ENCODE measurements around the gene TRPV3. TPM values are rescaled to one million over a fixed set of nuclear protein-coding genes. Genes with fewer than 3 reads are reported as not detected.

Gene TRPV3
- total and polyA plus RNA-seq, 2 of the 8 experiments (the other 6 are each of a cell fraction or from before 2014, with no cell fraction given) = 0.56 to 1.0 TPM

- Histone ChIP-seq H3K4me3 (ENCODE audit: extremely low read depth in 1 of 4, insufficient read depth in 2 of 4, low read depth in 3 of 4, low read length in 4 of 4) (no peak overlapping the region), H2BK5ac (ENCODE audit: low read depth, low read length) (no peak overlapping the region), H3K56ac (replicated peaks; ENCODE audit: insufficient read length, low read depth, low read length) (no peak overlapping the region), H3K4me2 (ENCODE audit: insufficient read depth in 1 of 2, low read depth in 2 of 2, low read length in 2 of 2) (no peak overlapping the region), H2AK5ac (ENCODE audit: low read depth, low read length) (no peak overlapping the region), H3K27ac (ENCODE audit: low read depth, low read length) (no peak overlapping the region), H2BK120ac (replicated peaks; ENCODE audit: low read depth, low read length) (no peak overlapping the region), H3K36me3 (ENCODE audit: control insufficient read depth in 2 of 4, insufficient read depth in 4 of 4, low read length in 3 of 4) (peaks cover 0 to 4% (median 0%) of the 10 kb centered on the region in 4 experiments; a peak in 1 of 8 replicates), H3K27me3 (replicated peaks in 1 of 4; ENCODE audit: control insufficient read depth in 3 of 4, extremely low read depth in 1 of 4, insufficient read depth in 3 of 4, low read length in 3 of 4) (no peaks in the 10 kb centered on the region), H4K5ac (ENCODE audit: insufficient read length, low read depth, low read length) (no peak overlapping the region), H3K9me3 (ENCODE audit: insufficient read depth in 2 of 2, low read depth in 1 of 2, low read length in 1 of 2) (no peaks in the 10 kb centered on the region), H4K91ac (replicated peaks; ENCODE audit: insufficient read length, low read length) (no peak overlapping the region), H3K18ac (ENCODE audit: extremely low read depth, low read length) (no peak overlapping the region), H4K8ac (ENCODE audit: extremely low read depth, insufficient read depth, low read length) (no peak overlapping the region), H4K20me1 (replicated peaks in 1 of 2; ENCODE audit: control insufficient read depth in 1 of 2, insufficient read depth in 2 of 2, low read length in 2 of 2) (no peaks in the 10 kb centered on the region), H3K79me2 (ENCODE audit: control insufficient read depth in 1 of 2, insufficient read depth in 2 of 2, low read length in 2 of 2) (no peaks in the 10 kb centered on the region), H2BK12ac (ENCODE audit: low read depth, low read length) (no peak overlapping the region), H3K9ac (replicated peaks in 1 of 4; ENCODE audit: extremely low read depth in 1 of 4, low read depth in 3 of 4, low read length in 3 of 4) (no peak overlapping the region), H3K14ac (ENCODE audit: insufficient read length) (no peak overlapping the region), H3K79me1 (ENCODE audit: low read depth, low read length) (no peaks in the 10 kb centered on the region), H2BK20ac (ENCODE audit: low read length) (no peak overlapping the region), H3K23ac (ENCODE audit: insufficient read length) (no peak overlapping the region), H3K23me2 (ENCODE audit: low read depth, low read length) (no peaks in the 10 kb centered on the region), H2AFZ (ENCODE audit: low read length) (no peak overlapping the region), H2BK15ac (ENCODE audit: low read length) (no peak overlapping the region), H3K4me1 (replicated peaks in 1 of 4; ENCODE audit: control insufficient read depth in 3 of 4, insufficient read depth in 4 of 4, low read length in 3 of 4) (no peaks in the 10 kb centered on the region), H3K4ac (replicated peaks; ENCODE audit: insufficient read length, low read depth, low read length) (no peak overlapping the region)
- ChIA-PET POLR2A (ENCODE audit: partially characterized antibody) (no interaction called here), CTCF (ENCODE audit: partially characterized antibody) (interaction anchor here (0.6 kb wide), 1 partner anchor 108 kb away, joined by 3 read pairs; no protein-coding TSS in a partner anchor)
- DNase-seq (ENCODE audit: low read depth in 1 of 2, low spot score in 2 of 2) (no peak), FAIRE-seq (no peak)
- 83% methylated on average over 7 of the region's 7 CpGs; no CpG with 5 or more reads in 1 of the 2 experiments for WGBS, 2 experiments (ENCODE audit: extremely low coverage in 1 of 2, insufficient coverage in 1 of 2, insufficient read length in 1 of 2, insufficient replicate concordance in 2 of 2, low coverage in 1 of 2, low lambda C conversion rate in 2 of 2, missing lambda C conversion rate in 1 of 2)
- TF ChIP-seq SP1 (IDR thresholded peaks at IDR 0.05; ENCODE audit: low read depth, low read length) (no peak), SRF (IDR thresholded peaks at IDR 0.05; ENCODE audit: low read depth, low read length) (no peak), CTBP2 (IDR thresholded peaks at IDR 0.05; ENCODE audit: borderline replicate concordance, insufficient read depth, insufficient read length, low read length) (no peak), EZH2 (IDR thresholded peaks at IDR 0.05; ENCODE audit: low read depth, low read length, severe bottlenecking) (no peak), RNF2 (IDR thresholded peaks at IDR 0.05; ENCODE audit: borderline replicate concordance, low read depth, low read length, missing control alignments, poor library complexity, severe bottlenecking) (no peak), TEAD4 (IDR thresholded peaks at IDR 0.05; ENCODE audit: low read depth, low read length) (no peak), EP300 (IDR thresholded peaks at IDR 0.05; ENCODE audit: borderline replicate concordance in 1 of 2, low read depth in 2 of 2, low read length in 2 of 2) (no peak), ZNF274 (IDR thresholded peaks at IDR 0.05; ENCODE audit: borderline replicate concordance, extremely low read depth, low read length) (no peak), NANOG (IDR thresholded peaks at IDR 0.05; ENCODE audit: insufficient read depth, low read depth, low read length, poor library complexity, severe bottlenecking) (no peak), MAFK (IDR thresholded peaks at IDR 0.05; ENCODE audit: low read depth, low read length) (no peak), USF2 (IDR thresholded peaks at IDR 0.05; ENCODE audit: low read length) (no peak), ASH2L (IDR thresholded peaks at IDR 0.05; ENCODE audit: low read length) (no peak), BACH1 (IDR thresholded peaks at IDR 0.05; ENCODE audit: low read length) (no peak)
Measured at GRCh38 chr17:3572231-3572630, 14.6 kb upstream of the TRPV3 start.

Data from H1 (cell line).